Activated T-helper 1 cell treated with Interleukin-2 at 50 U/mL for 16 hours (primary cell): ENCODE measurements around the gene NKPD1.

Experiments used
- DNase-seq: peaks from one replicate; pipeline ENCODE4 v3.0.0-alpha.2; 2020; ENCODE audit warnings: low read depth

The NKPD1 gene

GRCh38 chr19:45172611-45173208 lies 11.9 kb upstream of the NKPD1 start:
- DNase-seq, result no peak

GRCh38 chr19:45172173-45172572 lies 11.4 kb upstream of the NKPD1 start:
- DNase-seq, result no peak

- no peak for DNase-seq
Observed at GRCh38 chr19:45171211-45171623, 10.4 kb upstream of the NKPD1 start.

- no peak for DNase-seq
Observed at GRCh38 chr19:45170146-45171106, 9.6 kb upstream of the NKPD1 start.

- no peak for DNase-seq
Observed at GRCh38 chr19:45169602-45170001, 8.8 kb upstream of the NKPD1 start.

- no peak for DNase-seq
Observed at GRCh38 chr19:45168767-45169351, 8.1 kb upstream of the NKPD1 start.

GRCh38 chr19:45166723-45167252 lies 6.0 kb upstream of the NKPD1 start:
- DNase-seq, result no peak

- DNase-seq, result peak; percentile 17
Observed at GRCh38 chr19:45164577-45165335, 4.0 kb upstream of the NKPD1 start.

- no peak for DNase-seq
Observed at GRCh38 chr19:45163751-45164460, 3.1 kb upstream of the NKPD1 start.

- DNase-seq, result no peak
Observed at GRCh38 chr19:45163156-45163555, 2.4 kb upstream of the NKPD1 start.

GRCh38 chr19:45162608-45163143 lies 1.9 kb upstream of the NKPD1 start:
- DNase-seq, result no peak

- DNase-seq, result no peak
Observed at GRCh38 chr19:45161738-45162607, 1.2 kb upstream of the NKPD1 start.

- no peak for DNase-seq
Observed at GRCh38 chr19:45159971-45160324, 834 bp downstream of the NKPD1 start.

- no peak for DNase-seq
Observed at GRCh38 chr19:45159210-45159970, 1.4 kb downstream of the NKPD1 start.

GRCh38 chr19:45158503-45159209 lies 2.1 kb downstream of the NKPD1 start:
- DNase-seq, result no peak

GRCh38 chr19:45156751-45157150 lies 4.0 kb downstream of the NKPD1 start:
- DNase-seq, result no peak

GRCh38 chr19:45156011-45156630 lies 4.7 kb downstream of the NKPD1 start:
- DNase-seq, result no peak
